GM08714 (cell line): ENCODE measurements around the gene TSSK2.

Experiments
- H3K4me3 ChIP-seq: fragments of 200-500 bp; sonication (Bioruptor generic); 2 replicates; pipeline ENCODE4 v1.5.1; 2014; ENCODE audit warnings: mild to moderate bottlenecking, low read length, inconsistent platforms
- ZNF274 ChIP-seq: IDR thresholded peaks from 2 replicates; pipeline ENCODE4 v1.6.1; 2012; ENCODE audit warnings: mild to moderate bottlenecking, low read depth, low read length

Gene TSSK2

GRCh38 chr22:19113429-19113828, 17.7 kb upstream of the TSSK2 start:
- TF ChIP-seq ZNF274, result no peak
- H3K4me3 ChIP-seq, result no peak overlapping the region

- no peak overlapping the region for H3K4me3 ChIP-seq
- no peak for TF ChIP-seq ZNF274
These were observed 16.0 kb upstream of the TSSK2 start for GRCh38 chr22:19114984-19115552.

- TF ChIP-seq ZNF274, result no peak
These were observed 15.5 kb upstream of the TSSK2 start for GRCh38 chr22:19115628-19116027.

GRCh38 chr22:19117111-19117512, 14.0 kb upstream of the TSSK2 start:
- TF ChIP-seq ZNF274, result no peak
- no peak overlapping the region for H3K4me3 ChIP-seq

More at GRCh38 chr22:19115628-19116027, 15.5 kb upstream of the TSSK2 start:
- H3K4me3 ChIP-seq, result no peak overlapping the region

GRCh38 chr22:19118329-19118880, 12.7 kb upstream of the TSSK2 start:
- H3K4me3 ChIP-seq, result no peak overlapping the region
- no peak for TF ChIP-seq ZNF274

GRCh38 chr22:19119949-19120348, 11.2 kb upstream of the TSSK2 start:
- no peak overlapping the region; the same call in 1 of the 2 replicates for H3K4me3 ChIP-seq
- TF ChIP-seq ZNF274, result no peak

GRCh38 chr22:19120829-19121630, 10.1 kb upstream of the TSSK2 start:
- no peak for TF ChIP-seq ZNF274
- peak overlapping the region; percentile 96 for H3K4me3 ChIP-seq

GRCh38 chr22:19121631-19122142, 9.4 kb upstream of the TSSK2 start:
- no peak for TF ChIP-seq ZNF274
- peak overlapping the region; percentile 96 for H3K4me3 ChIP-seq

GRCh38 chr22:19122143-19122751, 8.9 kb upstream of the TSSK2 start, which contains the start of gene DGCR2:
Gene DGCR2 (minus strand): TSS chr22:19122412. CDS start chr22:19122206, 206 bp downstream.
- no peak for TF ChIP-seq ZNF274
- H3K4me3 ChIP-seq, result peak within 1 kb of the TSS; percentile 96

- TF ChIP-seq ZNF274, result no peak
- H3K4me3 ChIP-seq, result peak overlapping the region; percentile 44; the same call in 1 of the 2 replicates
These were observed 8.2 kb upstream of the TSSK2 start for GRCh38 chr22:19122752-19123492.

- no peak for TF ChIP-seq ZNF274
These were observed 7.2 kb upstream of the TSSK2 start for GRCh38 chr22:19123936-19124335.

GRCh38 chr22:19124377-19124776, 6.7 kb upstream of the TSSK2 start:
- no peak overlapping the region for H3K4me3 ChIP-seq
- no peak for TF ChIP-seq ZNF274

More at GRCh38 chr22:19123936-19124335, 7.2 kb upstream of the TSSK2 start:
- H3K4me3 ChIP-seq, result no peak overlapping the region

GRCh38 chr22:19125011-19125410, 6.1 kb upstream of the TSSK2 start:
- TF ChIP-seq ZNF274, result no peak
- no peak overlapping the region for H3K4me3 ChIP-seq
